ENCODE data around the gene CLVS2. TPM values are rescaled to one million over a fixed set of nuclear protein-coding genes. Genes with fewer than 3 reads are reported as not detected.

Gene CLVS2
- total RNA-seq, 1 donor from 2014 or later: 18.6 TPM

- Mint-ChIP-seq H3K36me3 (ENCODE audit: unreplicated experiment) (no peaks in the 10 kb centered on the region), H3K4me3 (ENCODE audit: unreplicated experiment) (peak overlapping the region; percentile 96), H3K9me3 (ENCODE audit: unreplicated experiment) (peaks cover 13% of the 10 kb centered on the region), H3K27ac (ENCODE audit: unreplicated experiment) (peak overlapping the region; percentile 86), H3K4me1 (ENCODE audit: low read depth, unreplicated experiment) (peaks cover 25% of the 10 kb centered on the region), H3K27me3 (ENCODE audit: unreplicated experiment) (peaks cover 11% of the 10 kb centered on the region)
- peak; percentile 20 for DNase-seq
- TF ChIP-seq, protein P1, sequence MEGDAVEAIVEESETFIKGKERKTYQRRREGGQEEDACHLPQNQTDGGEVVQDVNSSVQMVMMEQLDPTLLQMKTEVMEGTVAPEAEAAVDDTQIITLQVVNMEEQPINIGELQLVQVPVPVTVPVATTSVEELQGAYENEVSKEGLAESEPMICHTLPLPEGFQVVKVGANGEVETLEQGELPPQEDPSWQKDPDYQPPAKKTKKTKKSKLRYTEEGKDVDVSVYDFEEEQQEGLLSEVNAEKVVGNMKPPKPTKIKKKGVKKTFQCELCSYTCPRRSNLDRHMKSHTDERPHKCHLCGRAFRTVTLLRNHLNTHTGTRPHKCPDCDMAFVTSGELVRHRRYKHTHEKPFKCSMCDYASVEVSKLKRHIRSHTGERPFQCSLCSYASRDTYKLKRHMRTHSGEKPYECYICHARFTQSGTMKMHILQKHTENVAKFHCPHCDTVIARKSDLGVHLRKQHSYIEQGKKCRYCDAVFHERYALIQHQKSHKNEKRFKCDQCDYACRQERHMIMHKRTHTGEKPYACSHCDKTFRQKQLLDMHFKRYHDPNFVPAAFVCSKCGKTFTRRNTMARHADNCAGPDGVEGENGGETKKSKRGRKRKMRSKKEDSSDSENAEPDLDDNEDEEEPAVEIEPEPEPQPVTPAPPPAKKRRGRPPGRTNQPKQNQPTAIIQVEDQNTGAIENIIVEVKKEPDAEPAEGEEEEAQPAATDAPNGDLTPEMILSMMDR (IDR thresholded peaks at IDR 0.05; ENCODE audit: partially characterized antibody, unreplicated experiment): no peak
Measured at GRCh38 chr6:122996794-122997505, 915 bp downstream of the CLVS2 start.

DNA sequence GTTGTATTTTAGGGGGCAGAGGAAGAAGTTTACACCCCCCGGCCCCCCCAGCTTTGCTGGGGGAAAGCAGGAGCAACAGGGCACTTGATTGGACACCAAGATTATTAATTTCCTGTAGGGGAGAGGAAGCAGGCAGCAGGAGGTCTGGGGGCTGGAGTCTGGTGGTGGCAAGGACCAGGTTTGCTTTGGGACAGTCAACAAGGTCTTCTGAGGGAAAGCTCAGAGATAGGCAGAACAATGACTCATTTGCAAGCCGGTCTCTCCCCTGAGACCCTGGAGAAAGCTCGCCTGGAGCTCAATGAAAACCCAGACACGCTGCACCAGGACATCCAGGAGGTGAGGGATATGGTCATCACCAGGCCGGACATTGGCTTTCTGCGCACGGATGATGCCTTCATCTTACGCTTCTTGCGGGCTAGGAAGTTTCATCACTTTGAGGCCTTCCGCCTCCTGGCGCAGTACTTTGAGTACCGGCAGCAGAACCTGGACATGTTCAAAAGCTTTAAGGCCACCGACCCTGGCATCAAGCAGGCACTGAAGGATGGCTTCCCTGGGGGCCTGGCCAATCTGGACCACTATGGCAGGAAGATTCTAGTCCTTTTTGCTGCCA, 1.6 kb downstream of the CLVS2 start:
- peak overlapping the region; percentile 86 for H3K27ac Mint-ChIP-seq (ENCODE audit: unreplicated experiment)
- peaks cover 13% of the 10 kb centered on the region for H3K9me3 Mint-ChIP-seq (ENCODE audit: unreplicated experiment)
- H3K36me3 Mint-ChIP-seq (ENCODE audit: unreplicated experiment): no peaks in the 10 kb centered on the region
- peaks cover 11% of the 10 kb centered on the region for H3K27me3 Mint-ChIP-seq (ENCODE audit: unreplicated experiment)
- H3K4me1 Mint-ChIP-seq (ENCODE audit: low read depth, unreplicated experiment): peaks cover 25% of the 10 kb centered on the region
- peak overlapping the region; percentile 96 for H3K4me3 Mint-ChIP-seq (ENCODE audit: unreplicated experiment)
- DNase-seq: peak; percentile 25
- TF ChIP-seq, protein P1 (IDR thresholded peaks at IDR 0.05; ENCODE audit: partially characterized antibody, unreplicated experiment): no peak

GRCh38 chr6:122998403-122998975, 2.5 kb downstream of the CLVS2 start:
- peaks cover 13% of the 10 kb centered on the region for H3K9me3 Mint-ChIP-seq (ENCODE audit: unreplicated experiment)
- TF ChIP-seq, protein P1 (IDR thresholded peaks at IDR 0.05; ENCODE audit: partially characterized antibody, unreplicated experiment): no peak
- no peaks in the 10 kb centered on the region for H3K36me3 Mint-ChIP-seq (ENCODE audit: unreplicated experiment)
- H3K27me3 Mint-ChIP-seq (ENCODE audit: unreplicated experiment): peaks cover 11% of the 10 kb centered on the region
- peak overlapping the region; percentile 96 for H3K4me3 Mint-ChIP-seq (ENCODE audit: unreplicated experiment)
- H3K27ac Mint-ChIP-seq (ENCODE audit: unreplicated experiment): peak overlapping the region; percentile 86
- H3K4me1 Mint-ChIP-seq (ENCODE audit: low read depth, unreplicated experiment): peaks cover 25% of the 10 kb centered on the region
- DNase-seq: no peak

DNA sequence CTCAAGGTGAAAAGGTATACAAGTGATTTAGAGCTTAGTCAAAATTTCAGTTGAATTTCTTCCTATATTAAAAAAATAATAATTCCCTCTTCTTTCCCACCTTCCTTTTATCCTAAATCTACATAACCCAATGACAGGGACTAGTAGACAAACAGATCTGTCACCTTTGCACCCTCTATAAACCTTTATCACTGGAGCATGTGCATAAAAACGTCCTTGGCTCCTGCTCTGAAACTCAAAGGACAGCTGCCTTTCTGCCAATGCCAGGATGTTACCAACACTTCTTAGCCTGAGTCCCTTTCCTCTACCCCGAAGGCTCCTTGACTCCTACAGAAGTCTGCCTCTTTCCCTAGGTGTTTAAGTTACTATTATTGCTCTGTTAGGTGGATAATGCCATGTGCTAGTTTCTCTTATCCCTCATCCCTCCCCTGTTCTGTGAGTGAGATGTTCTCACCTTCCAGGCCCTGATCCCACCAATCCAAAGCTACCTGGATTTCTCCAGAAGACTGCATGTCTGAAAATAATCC, 4.3 kb downstream of the CLVS2 start:
- H3K9me3 Mint-ChIP-seq (ENCODE audit: unreplicated experiment): peaks cover 13% of the 10 kb centered on the region
- DNase-seq: no peak
- peaks cover 17% of the 10 kb centered on the region for H3K4me1 Mint-ChIP-seq (ENCODE audit: low read depth, unreplicated experiment)
- TF ChIP-seq, protein P1 (IDR thresholded peaks at IDR 0.05; ENCODE audit: partially characterized antibody, unreplicated experiment): no peak
- no peak overlapping the region for H3K27ac Mint-ChIP-seq (ENCODE audit: unreplicated experiment)
- H3K36me3 Mint-ChIP-seq (ENCODE audit: unreplicated experiment): no peaks in the 10 kb centered on the region
- H3K4me3 Mint-ChIP-seq (ENCODE audit: unreplicated experiment): peak overlapping the region; percentile 47
- peaks cover 11% of the 10 kb centered on the region for H3K27me3 Mint-ChIP-seq (ENCODE audit: unreplicated experiment)

Measured in glutamatergic neuron (in vitro differentiated cells).